GM21360 (cell line): ENCODE measurements around the gene CTNS.

Experiments
- ATAC-seq: cut with Tn5 transposase; IDR thresholded peaks from one replicate; pipeline ENCODE4 v1.9.1; 2021; ENCODE audit warnings: mild to moderate bottlenecking, moderate library complexity; ENCODE audit not compliant: unreplicated experiment

Gene CTNS

GRCh38 chr17:3622977-3623594 is 13.5 kb upstream of the CTNS start:
- ATAC-seq, result no peak

- ATAC-seq, result no peak
Observed at GRCh38 chr17:3626831-3627768, 9.5 kb upstream of the CTNS start.

- no peak for ATAC-seq
Observed at GRCh38 chr17:3627769-3628167, 8.8 kb upstream of the CTNS start.

GRCh38 chr17:3630781-3631180 is 5.8 kb upstream of the CTNS start:
- no peak for ATAC-seq

- no peak for ATAC-seq
Observed at GRCh38 chr17:3632287-3632686, 4.3 kb upstream of the CTNS start.

GRCh38 chr17:3635474-3636153 is 946 bp upstream of the CTNS start:
- peak; percentile 27 for ATAC-seq

- ATAC-seq, result peak; percentile 9
Observed at GRCh38 chr17:3636908-3637373, 381 bp downstream of the CTNS start.

GRCh38 chr17:3639981-3640596 is 3.5 kb downstream of the CTNS start:
- no peak for ATAC-seq

- no peak for ATAC-seq
Observed at GRCh38 chr17:3641014-3641413, 4.5 kb downstream of the CTNS start.

- ATAC-seq, result no peak
Observed at GRCh38 chr17:3641717-3642486, 5.3 kb downstream of the CTNS start.

GRCh38 chr17:3643889-3644349 is 7.4 kb downstream of the CTNS start:
- ATAC-seq, result no peak

GRCh38 chr17:3645310-3645709 is 8.8 kb downstream of the CTNS start:
- no peak for ATAC-seq

GRCh38 chr17:3647251-3647650 is 10.7 kb downstream of the CTNS start:
- no peak for ATAC-seq

- no peak for ATAC-seq
Observed at GRCh38 chr17:3647769-3648555, 11.4 kb downstream of the CTNS start.

GRCh38 chr17:3655766-3656165 is 19.2 kb downstream of the CTNS start:
- no peak for ATAC-seq

GRCh38 chr17:3656353-3656752 is 19.8 kb downstream of the CTNS start:
- no peak for ATAC-seq

GRCh38 chr17:3656755-3657587 is 20.4 kb downstream of the CTNS start:
- ATAC-seq, result no peak

GRCh38 chr17:3657588-3657869 is 21.0 kb downstream of the CTNS start:
- ATAC-seq, result no peak
